T-cell (primary cell): ENCODE measurements around the gene VIL1. TPM values are rescaled to one million over a fixed set of nuclear protein-coding genes. Genes with fewer than 3 reads are reported as not detected.

Source experiments
- ATAC-seq, 4 experiments: fragments of 200-7000 bp in 3 of 4; fragments of 150-1000 bp in 1 of 4; cut with Tn5 transposase; replicated peaks in 1 of 4; 1 replicate in 3 of 4; 2 replicates in 1 of 4; pipeline ENCODE4 v1.10.0; 2021; ENCODE audit warnings: moderate library complexity in 3 of 4, mild to moderate bottlenecking in 2 of 4, moderate number of reproducible peaks in 1 of 4
- CTCF ChIA-PET, 2 donors: fragments of 300-600 bp; sonication (Branson Sonifier 250); formaldehyde crosslinking; loops; one replicate each; lab custom pipeline; 2022; ENCODE audit warnings: antibody characterized with exemption in 2 of 2; lab: Charles Lee
- POLR2A ChIA-PET, 2 donors: fragments of 300-600 bp; sonication (Branson Sonifier 250); formaldehyde crosslinking; loops; one replicate each; lab custom pipeline; 2022; ENCODE audit warnings: antibody characterized with exemption in 2 of 2; lab: Charles Lee
- DNase-seq, 35 experiments: peaks; one replicate each; pipeline versions ENCODE4 v3.0.0 to v3.0.0-alpha.2; 2013 to 2023
- H3K27ac ChIP-seq: one replicate; pipeline ENCODE4 v1.5.1; 2013; ENCODE audit warnings: low read length
- H3K27me3 ChIP-seq, 2 experiments: replicated peaks in 1 of 2; 1 replicate in 1 of 2; 2 replicates in 1 of 2; pipeline versions ENCODE4 v1.6.1 to v1.7.0; 2013; ENCODE audit warnings: low read length in 1 of 2, mixed read lengths in 1 of 2; ENCODE audit not compliant: control insufficient read depth in 2 of 2, insufficient read depth in 2 of 2; ENCODE audit errors: extremely low read depth in 1 of 2
- H3K36me3 ChIP-seq, 2 donors: 1 replicate in 1 of 2; 2 replicates in 1 of 2; pipeline versions ENCODE4 v1.6.1 to v1.7.0; 2013; ENCODE audit warnings: low read length in 1 of 2; ENCODE audit not compliant: control insufficient read depth in 2 of 2, insufficient read depth in 1 of 2; ENCODE audit errors: extremely low read depth in 1 of 2
- H3K4me1 ChIP-seq, 2 experiments: 1 replicate in 1 of 2; 2 replicates in 1 of 2; pipeline versions ENCODE4 v1.6.1 to v1.7.0; 2013; ENCODE audit warnings: low read length in 2 of 2, mixed read lengths in 1 of 2; ENCODE audit not compliant: insufficient read depth in 2 of 2, control insufficient read depth in 1 of 2; ENCODE audit errors: extremely low read depth in 1 of 2
- H3K4me3 ChIP-seq, 2 donors: 1 replicate in 1 of 2; 2 replicates in 1 of 2; pipeline versions ENCODE4 v1.5.1 to v1.7.0; 2013; ENCODE audit warnings: mild to moderate bottlenecking in 2 of 2, low read length in 1 of 2, moderate library complexity in 1 of 2; ENCODE audit not compliant: control insufficient read depth in 1 of 2; ENCODE audit errors: extremely low read depth in 1 of 2
- H3K9me3 ChIP-seq: 2 replicates; pipeline ENCODE4 v1.7.0; 2013
- H3K27ac Mint-ChIP-seq, 2 donors: one replicate each; pipeline ENCODE4 v1.8.0; 2020 to 2021; ENCODE audit warnings: mild to moderate bottlenecking in 2 of 2, mixed read lengths in 2 of 2
- H3K27me3 Mint-ChIP-seq, 2 donors: one replicate each; pipeline ENCODE4 v1.8.0; 2021 to 2022; ENCODE audit warnings: mixed read lengths in 2 of 2
- H3K36me3 Mint-ChIP-seq: one replicate; pipeline ENCODE4 v1.8.0; 2021; ENCODE audit warnings: mixed read lengths
- H3K4me1 Mint-ChIP-seq, 3 donors: one replicate each; pipeline ENCODE4 v1.8.0; 2020 to 2022; ENCODE audit warnings: mixed read lengths in 3 of 3, mild to moderate bottlenecking in 1 of 3
- H3K4me3 Mint-ChIP-seq, 3 donors: one replicate each; pipeline ENCODE4 v1.8.0; 2020 to 2022; ENCODE audit warnings: mild to moderate bottlenecking in 3 of 3, mixed read lengths in 3 of 3, moderate library complexity in 3 of 3
- H3K9me3 Mint-ChIP-seq, 3 donors: one replicate each; pipeline ENCODE4 v1.8.0; 2020 to 2022; ENCODE audit warnings: mixed read lengths in 3 of 3
- WGBS: methylation state at CpG from one replicate; pipeline ENCODE4 v1.1.5; 2013; ENCODE audit warnings: missing lambda C conversion rate; ENCODE audit not compliant: insufficient coverage; 5-methylcytosine and 5-hydroxymethylcytosine counted together
- total RNA-seq, 35 experiments: library from RNA in 6 of 35; stranded (reverse) in 6 of 35; fragments of 120-200 nt in 1 of 35; gene quantifications; one replicate each; pipeline versions ENCODE4 v1.2.1 to v1.2.4 and lab custom pipeline; 2013 to 2026

VIL1 gene
- total RNA-seq, 5 donors from 2014 or later (not counting 1 experiment from before 2014, with no cell fraction given), result 0.23 to 0.67 (median 0.51) TPM

- H3K27ac ChIP-seq, result peak overlapping the region; percentile 73
- peak overlapping the region; percentile 89 to 90 for H3K27ac Mint-ChIP-seq
- peaks cover 19 to 85% of the 10 kb centered on the region in 2 experiments for H3K4me1 ChIP-seq
- H3K36me3 ChIP-seq, result peaks cover 14 to 33% of the 10 kb centered on the region in 2 donors
- H3K27me3 ChIP-seq, result no peaks in the 10 kb centered on the region
- CTCF ChIA-PET, result interaction anchor here (0.5 to 0.6 kb wide), 2 partner anchors 105 to 447 kb away, joined by 3 read pairs; no protein-coding TSS in a partner anchor
- no peaks in the 10 kb centered on the region for H3K9me3 Mint-ChIP-seq
- H3K9me3 ChIP-seq, result no peaks in the 10 kb centered on the region
- DNase-seq (peak in 12 of 35 experiments; percentile 20 to 55 (median 42)), ATAC-seq (peak; percentile 0 to 4 (median 2))
- H3K4me3 Mint-ChIP-seq, result peak overlapping the region; percentile 91 to 93 (median 91)
- peaks cover 13% of the 10 kb centered on the region for H3K36me3 Mint-ChIP-seq
- no peaks in the 10 kb centered on the region for H3K27me3 Mint-ChIP-seq
- WGBS, result 2% methylated on average over 41 of the region's 63 CpGs
- H3K4me3 ChIP-seq, result peak overlapping the region; percentile 78 to 98
- POLR2A ChIA-PET, result interaction anchor here (0.6 to 0.7 kb wide), 2 partner anchors 85 to 181 kb away, joined by 5 to 8 read pairs; no protein-coding TSS in a partner anchor
- H3K4me1 Mint-ChIP-seq, result peaks cover 51 to 60% (median 59%) of the 10 kb centered on the region in 3 donors
Measured at GRCh38 chr2:218400167-218400929, 18.6 kb upstream of the VIL1 start.

GRCh38 chr2:218400930-218401881, 17.7 kb upstream of the VIL1 start:
- peaks cover 13% of the 10 kb centered on the region for H3K36me3 Mint-ChIP-seq
- DNase-seq (peak in 2 of 35 experiments; percentile 12 to 16), ATAC-seq (no peak)
- Histone ChIP-seq H3K4me3 (peak overlapping the region; percentile 64 to 98), H3K27ac (peak overlapping the region; percentile 16), H3K4me1 (peaks cover 21 to 87% of the 10 kb centered on the region in 2 experiments), H3K9me3 (no peaks in the 10 kb centered on the region), H3K36me3 (peaks cover 14 to 33% of the 10 kb centered on the region in 2 donors), H3K27me3 (no peaks in the 10 kb centered on the region)
- no peaks in the 10 kb centered on the region for H3K27me3 Mint-ChIP-seq
- H3K9me3 Mint-ChIP-seq, result no peaks in the 10 kb centered on the region
- ChIA-PET CTCF (interaction anchor here in 1 of 2 donors (0.5 to 0.7 kb wide), 3 partner anchors 109 to 179 kb away, joined by 3 read pairs; no protein-coding TSS in a partner anchor), POLR2A (no interaction called here)
- peaks cover 53 to 63% (median 58%) of the 10 kb centered on the region in 3 donors for H3K4me1 Mint-ChIP-seq
- WGBS, result 26% methylated on average over 12 of the region's 24 CpGs
- peak overlapping the region; percentile 91 to 93 (median 91) for H3K4me3 Mint-ChIP-seq
- H3K27ac Mint-ChIP-seq, result peak overlapping the region; percentile 84 to 87

GRCh38 chr2:218401890-218402289, 17.0 kb upstream of the VIL1 start:
- CTCF ChIA-PET, result interaction anchor here in 1 of 2 donors (0.5 to 0.7 kb wide), 3 partner anchors 109 to 575 kb away, joined by 3 to 4 read pairs (median 3); no protein-coding TSS in a partner anchor
- ATAC-seq (no peak), DNase-seq (no peak)
- Mint-ChIP-seq H3K27ac (peak overlapping the region; percentile 84 to 87), H3K4me3 (peak overlapping the region; percentile 91 to 93 (median 91)), H3K27me3 (no peaks in the 10 kb centered on the region), H3K36me3 (peaks cover 13% of the 10 kb centered on the region), H3K4me1 (peaks cover 52 to 61% (median 55%) of the 10 kb centered on the region in 3 donors), H3K9me3 (no peaks in the 10 kb centered on the region)
- H3K4me3 ChIP-seq, result peak overlapping the region; percentile 64 to 98
- peaks cover 21 to 86% of the 10 kb centered on the region in 2 experiments for H3K4me1 ChIP-seq
- peaks cover 14 to 33% of the 10 kb centered on the region in 2 donors for H3K36me3 ChIP-seq
- peak overlapping the region; percentile 16 for H3K27ac ChIP-seq
- POLR2A ChIA-PET, result no interaction called here
- WGBS, result no CpG with 5 or more reads among the region's 9 CpGs
- no peaks in the 10 kb centered on the region for H3K9me3 ChIP-seq
- no peaks in the 10 kb centered on the region for H3K27me3 ChIP-seq

- H3K27me3 Mint-ChIP-seq, result no peaks in the 10 kb centered on the region
- peaks cover 21 to 86% of the 10 kb centered on the region in 2 experiments for H3K4me1 ChIP-seq
- H3K9me3 ChIP-seq, result no peaks in the 10 kb centered on the region
- H3K4me3 Mint-ChIP-seq, result peak overlapping the region in 2 of 3 donors; percentile 21 to 32
- no peak overlapping the region for H3K4me3 ChIP-seq
- peak overlapping the region in 1 of 2 donors; percentile 43 for H3K27ac Mint-ChIP-seq
- H3K9me3 Mint-ChIP-seq, result no peaks in the 10 kb centered on the region
- POLR2A ChIA-PET, result interaction anchor here in 1 of 2 donors (0.9 kb wide), 1 partner anchor 116 kb away, joined by 4 read pairs; no protein-coding TSS in a partner anchor
- ATAC-seq (no peak), DNase-seq (no peak)
- peaks cover 50 to 60% (median 55%) of the 10 kb centered on the region in 3 donors for H3K4me1 Mint-ChIP-seq
- H3K27ac ChIP-seq, result no peak overlapping the region
- peaks cover 13% of the 10 kb centered on the region for H3K36me3 Mint-ChIP-seq
- WGBS, result 88% methylated on average over 5 of the region's 8 CpGs
- peaks cover 14 to 33% of the 10 kb centered on the region in 2 donors for H3K36me3 ChIP-seq
- H3K27me3 ChIP-seq, result no peaks in the 10 kb centered on the region
- CTCF ChIA-PET, result no interaction called here
Measured at GRCh38 chr2:218402491-218402901, 16.4 kb upstream of the VIL1 start.

- Histone ChIP-seq H3K9me3 (no peaks in the 10 kb centered on the region), H3K27ac (no peak overlapping the region), H3K4me1 (peaks cover 20 to 86% of the 10 kb centered on the region in 2 experiments), H3K27me3 (no peaks in the 10 kb centered on the region), H3K36me3 (peaks cover 14 to 33% of the 10 kb centered on the region in 2 donors), H3K4me3 (no peak overlapping the region)
- WGBS, result 87% methylated on average over 14 of the region's 26 CpGs
- Mint-ChIP-seq H3K9me3 (no peaks in the 10 kb centered on the region), H3K27ac (peak overlapping the region; percentile 44 to 84), H3K36me3 (peaks cover 13% of the 10 kb centered on the region), H3K4me1 (peaks cover 50 to 60% (median 55%) of the 10 kb centered on the region in 3 donors), H3K4me3 (peak overlapping the region; percentile 29 to 32 (median 31)), H3K27me3 (no peaks in the 10 kb centered on the region)
- ChIA-PET POLR2A (interaction anchor here in 1 of 2 donors (0.9 kb wide), 1 partner anchor 116 kb away, joined by 4 read pairs; no protein-coding TSS in a partner anchor), CTCF (interaction anchor here in 1 of 2 donors (0.6 kb wide), 1 partner anchor 12 kb away, joined by 3 read pairs; no protein-coding TSS in a partner anchor)
- peak in 1 of 35 experiments; percentile 11 for DNase-seq
- no peak for ATAC-seq
Measured at GRCh38 chr2:218402911-218403411, 16.0 kb upstream of the VIL1 start.
